B cell (primary cell): ENCODE measurements around the gene OR9A2.

Experiments used
- EZH2 ChIP-seq: IDR thresholded peaks from 2 replicates; pipeline ENCODE4 v1.6.1; 2012; ENCODE audit warnings: borderline replicate concordance, low read depth, mild to moderate bottlenecking, moderate library complexity, low read length; ENCODE audit not compliant: insufficient read depth, poor library complexity, severe bottlenecking
- TF ChIP-seq, protein P1 (sequence below): fragments of 200-600 bp; IDR thresholded peaks from one replicate; pipeline ENCODE4 v1.8.0; 2022; ENCODE audit warnings: antibody characterized with exemption, mild to moderate bottlenecking

DNA sequence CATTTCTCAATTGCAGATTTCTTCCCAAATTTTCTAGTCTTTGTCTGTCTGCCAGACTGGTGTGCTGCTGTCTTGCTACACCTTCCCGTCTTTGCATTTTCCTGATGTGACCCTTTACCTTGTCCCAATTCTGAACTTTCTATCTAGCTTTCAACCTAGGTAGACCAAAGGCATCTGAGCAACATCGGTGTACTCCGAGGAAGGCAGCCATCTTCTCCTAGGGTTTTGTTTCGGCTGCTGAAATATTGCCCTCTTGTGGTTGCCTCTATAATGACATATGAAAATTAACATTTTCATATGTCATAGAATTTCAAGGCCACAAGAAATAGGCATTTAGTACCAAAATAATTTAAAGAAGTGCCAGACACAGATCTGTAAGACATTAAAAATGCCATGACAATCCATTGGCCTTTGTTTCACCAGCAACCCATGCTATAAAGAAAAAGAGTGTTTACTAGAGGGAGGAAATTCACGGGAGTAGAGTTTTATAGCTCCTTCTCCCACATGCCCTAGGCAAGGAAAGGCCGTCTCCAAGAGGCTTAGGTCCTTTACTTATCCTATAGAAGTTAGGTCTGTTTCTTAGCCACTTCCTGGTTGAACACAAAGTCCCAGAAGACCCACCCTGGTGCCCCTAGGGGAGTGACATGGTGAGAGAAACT is 23.4 kb downstream of the OR9A2 start:
- TF ChIP-seq, protein P1, sequence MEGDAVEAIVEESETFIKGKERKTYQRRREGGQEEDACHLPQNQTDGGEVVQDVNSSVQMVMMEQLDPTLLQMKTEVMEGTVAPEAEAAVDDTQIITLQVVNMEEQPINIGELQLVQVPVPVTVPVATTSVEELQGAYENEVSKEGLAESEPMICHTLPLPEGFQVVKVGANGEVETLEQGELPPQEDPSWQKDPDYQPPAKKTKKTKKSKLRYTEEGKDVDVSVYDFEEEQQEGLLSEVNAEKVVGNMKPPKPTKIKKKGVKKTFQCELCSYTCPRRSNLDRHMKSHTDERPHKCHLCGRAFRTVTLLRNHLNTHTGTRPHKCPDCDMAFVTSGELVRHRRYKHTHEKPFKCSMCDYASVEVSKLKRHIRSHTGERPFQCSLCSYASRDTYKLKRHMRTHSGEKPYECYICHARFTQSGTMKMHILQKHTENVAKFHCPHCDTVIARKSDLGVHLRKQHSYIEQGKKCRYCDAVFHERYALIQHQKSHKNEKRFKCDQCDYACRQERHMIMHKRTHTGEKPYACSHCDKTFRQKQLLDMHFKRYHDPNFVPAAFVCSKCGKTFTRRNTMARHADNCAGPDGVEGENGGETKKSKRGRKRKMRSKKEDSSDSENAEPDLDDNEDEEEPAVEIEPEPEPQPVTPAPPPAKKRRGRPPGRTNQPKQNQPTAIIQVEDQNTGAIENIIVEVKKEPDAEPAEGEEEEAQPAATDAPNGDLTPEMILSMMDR: peak; percentile 88
- no peak for TF ChIP-seq EZH2
